GM12891 (cell line): ENCODE data around the gene TENT5C.

Experiments used
- DNase-seq: peaks from one replicate; pipeline ENCODE4 v3.0.0; 2011; ENCODE audit warnings: low spot score; ENCODE audit not compliant: insufficient read length
- FAIRE-seq: peaks from 2 replicates; lab custom pipeline; 2011; peaks lifted over from hg19 to GRCh38; lab: Jason Lieb, UNC
- PAX5 ChIP-seq: IDR thresholded peaks from 2 replicates; pipeline ENCODE4 v1.6.1; 2011; ENCODE audit warnings: low read length, moderate library complexity, mild to moderate bottlenecking; ENCODE audit not compliant: insufficient read depth, severe bottlenecking
- POLR2A ChIP-seq: IDR thresholded peaks from 2 replicates; pipeline ENCODE4 v1.6.1; 2011; ENCODE audit warnings: low read depth, low read length, control low read depth
- POLR2AphosphoS5 ChIP-seq: IDR thresholded peaks from 2 replicates; pipeline ENCODE4 v1.6.1; 2011; ENCODE audit warnings: low read depth, low read length, control low read depth
- POU2F2 ChIP-seq: IDR thresholded peaks from 2 replicates; pipeline ENCODE4 v1.6.1; 2011; ENCODE audit warnings: low read depth, mild to moderate bottlenecking, control low read depth, low read length, moderate library complexity
- SPI1 ChIP-seq: IDR thresholded peaks from 2 replicates; pipeline ENCODE4 v1.6.1; 2011; ENCODE audit warnings: low read depth, low read length, control low read depth
- TAF1 ChIP-seq: IDR thresholded peaks from 2 replicates; pipeline ENCODE4 v1.6.1; 2011; ENCODE audit warnings: low read depth, low read length, control low read depth

The TENT5C gene

DNA sequence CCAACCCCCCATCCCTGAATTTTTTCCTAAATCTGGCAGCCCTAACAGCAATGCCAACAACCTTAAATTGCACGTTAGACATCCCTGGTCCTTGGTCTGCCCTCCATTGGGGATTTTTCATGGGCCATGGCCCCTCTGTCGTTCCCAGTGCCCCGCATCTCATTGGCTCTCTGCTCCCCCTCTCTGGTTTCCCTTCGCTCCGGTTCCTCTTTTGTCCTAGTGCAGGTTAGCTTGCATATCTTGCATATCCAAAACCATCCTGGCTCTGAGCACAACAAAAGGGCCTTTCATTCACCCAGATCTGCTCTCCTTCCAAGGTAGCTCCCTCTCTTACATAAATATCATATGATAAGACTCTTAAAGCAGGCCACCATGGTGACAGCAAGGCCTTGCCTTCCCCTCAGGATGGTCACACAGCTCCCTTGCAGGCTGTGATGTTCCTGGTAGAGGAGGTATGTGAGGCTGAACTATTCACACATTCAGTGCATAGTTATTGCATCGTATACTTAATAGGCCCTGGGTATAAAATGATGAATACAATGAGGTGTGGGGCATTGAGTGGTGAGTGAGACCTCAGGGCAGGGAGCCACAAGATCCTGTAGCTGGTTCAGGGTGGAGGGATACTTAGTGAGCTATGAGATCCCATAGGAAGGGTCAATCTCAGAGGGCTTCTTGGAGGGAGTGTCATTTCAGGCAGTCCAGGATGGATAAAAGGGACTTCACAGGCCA lies 45.2 kb downstream of the TENT5C start:
- TF ChIP-seq POU2F2: no peak
- no peak for TF ChIP-seq TAF1
- TF ChIP-seq POLR2A: no peak
- TF ChIP-seq POLR2AphosphoS5: no peak
- no peak for TF ChIP-seq PAX5
- no peak for TF ChIP-seq SPI1
- DNase-seq (no peak), FAIRE-seq (no peak)

DNA sequence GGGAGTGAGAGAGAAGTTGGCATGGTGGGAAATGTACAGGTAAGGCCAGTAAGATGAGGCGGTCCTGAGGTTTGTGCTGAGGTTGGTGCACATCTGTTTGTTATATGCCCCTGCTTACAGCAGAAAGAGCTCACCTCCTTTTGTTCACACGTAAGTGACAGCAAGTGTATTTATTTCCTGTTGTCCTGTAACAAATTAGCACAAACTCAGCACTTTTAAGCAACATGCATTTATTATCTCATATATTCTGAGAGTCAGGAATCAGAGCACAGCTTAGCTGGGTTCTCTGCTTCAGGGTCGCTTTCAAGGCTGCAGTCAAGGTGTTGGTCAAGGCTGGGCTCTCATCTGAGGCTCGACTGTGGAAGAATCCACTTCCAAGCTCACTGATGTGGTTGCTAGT lies 45.8 kb downstream of the TENT5C start:
- DNase-seq (no peak), FAIRE-seq (no peak)
- no peak for TF ChIP-seq SPI1
- TF ChIP-seq POU2F2: no peak

DNA sequence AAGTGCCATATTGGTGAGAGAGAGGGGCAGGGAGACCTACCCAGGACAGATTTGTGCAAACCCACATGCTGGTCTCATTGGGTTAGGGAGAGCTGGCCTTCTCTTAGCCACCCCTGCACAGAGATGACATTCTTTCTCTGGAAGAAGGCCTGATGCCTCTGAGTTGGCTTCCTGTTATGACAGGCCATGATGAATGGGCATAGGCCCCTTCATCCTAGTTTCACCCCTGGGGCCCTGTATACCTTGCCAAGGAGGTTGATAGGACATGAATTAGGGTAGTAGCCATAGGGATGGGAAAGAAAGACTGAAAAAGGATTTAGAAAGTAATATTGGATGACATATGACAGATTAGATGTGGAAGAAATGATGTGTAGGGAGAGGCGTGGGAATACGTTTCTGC lies 46.6 kb downstream of the TENT5C start:
- no peak for DNase-seq
- no peak for FAIRE-seq
- TF ChIP-seq PAX5 (no peak), TAF1 (no peak), POU2F2 (no peak), POLR2A (no peak), SPI1 (no peak), POLR2AphosphoS5 (no peak)

DNA sequence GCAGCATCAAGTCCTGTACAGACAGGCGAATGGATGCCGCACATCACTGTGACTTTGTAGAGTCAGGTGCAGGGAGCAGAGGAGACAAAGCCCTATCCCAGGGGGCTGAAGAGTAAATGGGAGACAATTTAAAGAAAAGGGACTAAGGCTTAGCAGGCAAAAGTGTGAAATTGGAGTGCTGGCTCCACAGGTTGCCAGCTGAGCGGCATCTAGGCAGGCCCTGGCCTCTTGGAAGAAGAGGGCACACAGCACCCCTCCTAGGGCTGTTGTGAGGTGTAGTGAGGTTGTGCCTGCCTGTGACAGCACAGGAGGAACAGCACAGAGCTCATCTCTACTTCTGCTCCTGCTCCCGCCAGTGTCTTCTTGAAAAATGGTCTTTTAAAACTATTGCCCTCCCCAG lies 47.3 kb downstream of the TENT5C start:
- no peak for DNase-seq
- no peak for TF ChIP-seq TAF1
- no peak for TF ChIP-seq POLR2AphosphoS5
- no peak for TF ChIP-seq SPI1
- TF ChIP-seq PAX5: no peak
- no peak for FAIRE-seq

DNA sequence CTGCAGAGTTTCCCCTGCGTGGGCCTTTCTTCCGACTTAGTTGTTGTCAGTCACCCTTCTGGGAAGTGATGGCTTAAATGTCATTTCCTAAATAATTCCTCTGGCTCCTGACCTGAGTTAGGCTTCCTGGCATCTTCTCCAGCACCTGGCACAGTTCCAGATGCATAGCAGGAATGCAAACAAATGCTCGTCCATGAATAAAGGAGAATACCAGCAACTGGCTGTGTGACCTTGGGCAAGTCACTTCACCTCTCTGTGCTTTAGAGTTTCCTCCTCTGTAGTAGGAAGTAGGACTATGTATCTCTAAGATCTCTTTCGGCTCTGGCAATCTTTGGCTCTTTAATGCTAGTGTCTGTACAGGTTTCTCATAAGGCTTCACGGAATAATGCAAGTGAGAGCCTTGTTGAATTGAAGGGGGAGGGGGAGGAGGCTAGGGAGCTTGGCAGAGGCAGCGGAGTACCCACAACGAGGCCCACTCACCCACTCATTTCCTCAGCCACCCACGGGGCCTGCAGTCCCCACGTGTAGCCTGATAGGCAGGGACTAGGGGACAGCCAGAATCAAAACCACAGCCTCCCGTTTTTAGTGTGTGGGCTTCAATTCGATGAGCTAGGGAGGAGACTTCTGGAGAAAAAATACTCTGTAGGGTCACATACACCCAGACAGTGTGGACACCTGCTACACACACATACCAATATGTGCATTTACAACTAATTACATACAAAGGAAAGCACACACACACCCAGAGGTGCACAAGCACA lies 48.1 kb downstream of the TENT5C start:
- DNase-seq (no peak), FAIRE-seq (no peak)
- TF ChIP-seq PAX5 (no peak), POU2F2 (no peak), POLR2AphosphoS5 (no peak), TAF1 (no peak)

DNA sequence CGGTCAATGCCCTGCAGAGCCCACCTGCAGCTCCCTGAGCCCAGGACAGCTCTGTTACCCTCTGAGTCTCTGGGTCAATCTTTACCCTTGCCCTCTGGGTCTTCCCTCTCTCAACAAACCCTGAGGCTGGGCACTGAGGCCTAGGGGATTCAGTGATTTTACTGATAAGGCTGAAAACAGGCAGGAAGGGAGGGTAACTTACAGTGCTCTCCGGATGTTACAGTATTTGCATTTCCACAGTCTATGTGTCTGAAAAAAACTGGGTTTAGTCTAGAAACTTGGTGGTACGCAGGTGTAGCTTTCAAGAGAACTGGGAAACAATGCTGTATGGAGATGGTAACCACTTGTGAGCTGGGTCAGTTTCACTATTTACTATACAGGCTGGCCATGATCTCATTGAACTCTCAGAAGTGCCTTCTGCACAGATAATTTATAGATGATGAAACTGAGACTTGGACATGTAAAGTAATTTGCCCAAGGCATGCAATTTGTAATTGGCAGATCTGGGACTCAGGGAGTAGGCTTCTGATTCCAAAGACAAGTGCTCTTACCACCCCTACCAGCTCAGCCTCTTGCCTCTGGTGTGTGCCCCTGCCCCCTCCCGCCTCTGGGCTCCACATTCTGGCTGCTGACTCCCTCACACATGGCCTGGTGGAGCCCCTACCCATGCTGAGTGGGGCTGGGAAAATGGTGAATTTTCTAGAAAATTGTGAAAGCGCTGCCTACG lies 48.8 kb downstream of the TENT5C start:
- FAIRE-seq: peak; percentile 93
- TF ChIP-seq POU2F2: peak; percentile 82
- TF ChIP-seq POLR2AphosphoS5: no peak
- peak; percentile 80 for TF ChIP-seq SPI1

DNA sequence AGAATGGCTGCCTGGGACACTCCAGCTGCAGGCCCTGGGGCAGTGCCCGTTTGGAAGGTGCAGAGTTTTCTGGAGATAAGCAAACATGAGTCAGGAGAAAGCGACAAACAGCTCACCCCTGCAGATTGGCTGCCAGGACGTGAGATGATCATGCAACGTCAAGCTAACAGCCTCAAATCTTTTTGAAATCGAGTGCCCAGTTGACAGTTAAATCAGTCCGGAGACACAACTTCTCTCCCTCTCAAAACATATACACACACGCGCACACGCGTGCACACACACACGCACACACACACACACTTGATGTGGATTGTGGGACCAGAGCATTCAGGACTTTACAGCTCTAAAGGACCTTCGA lies 49.4 kb downstream of the TENT5C start:
- FAIRE-seq: no peak
- TF ChIP-seq SPI1 (no peak), POU2F2 (no peak), PAX5 (no peak), POLR2AphosphoS5 (no peak)
- DNase-seq: no peak

More for the DNA sequence above, 48.8 kb downstream of the TENT5C start:
- DNase-seq: no peak

DNA sequence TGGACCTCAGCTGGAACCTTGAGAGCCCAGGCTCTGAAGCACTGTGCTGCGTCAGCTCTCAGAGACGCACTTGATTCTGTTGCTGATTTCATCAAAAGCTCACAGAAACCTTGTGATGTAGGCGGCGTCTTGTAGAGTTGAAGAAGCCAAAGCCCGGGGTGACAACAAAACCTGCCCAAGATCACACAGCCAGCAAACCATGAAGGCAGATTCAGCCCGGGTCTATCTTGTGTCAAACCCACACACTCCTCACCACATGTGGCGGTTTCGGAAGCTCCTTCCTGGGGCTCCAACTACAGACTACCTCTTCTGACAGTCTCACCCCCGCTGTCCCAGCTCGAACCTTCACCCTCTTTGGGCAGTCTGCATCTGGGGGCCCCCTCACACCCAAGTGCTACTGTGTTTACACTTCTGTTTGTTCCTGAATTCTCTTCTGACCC lies 50.4 kb downstream of the TENT5C start:
- DNase-seq: no peak
- peak; percentile 78 for FAIRE-seq
- TF ChIP-seq PAX5 (peak; percentile 18), SPI1 (no peak), POU2F2 (peak; percentile 67; the same call in 1 of the 2 replicates)

DNA sequence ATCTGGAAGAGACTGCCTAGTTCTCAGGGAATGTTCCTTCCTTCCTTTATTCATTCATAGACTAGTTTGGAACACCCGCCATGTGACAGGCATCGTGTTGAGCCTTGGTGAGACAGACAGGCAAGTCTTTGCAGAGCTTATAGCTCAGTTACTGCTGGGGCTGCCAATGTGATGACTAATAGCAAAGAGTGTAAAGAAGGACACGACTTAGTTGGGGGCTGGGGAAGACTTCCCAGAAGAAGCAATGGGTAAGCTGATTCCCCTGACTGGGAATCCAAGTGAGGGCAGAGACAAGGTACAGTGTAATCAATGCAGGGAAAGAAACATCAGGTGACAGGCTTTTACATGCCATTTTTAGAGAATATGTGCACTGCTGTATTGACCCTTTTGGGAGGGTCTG lies 51.2 kb downstream of the TENT5C start:
- FAIRE-seq (no peak), DNase-seq (no peak)
- no peak for TF ChIP-seq PAX5
- TF ChIP-seq POLR2AphosphoS5: no peak
- TF ChIP-seq TAF1: no peak
- TF ChIP-seq SPI1: no peak
- TF ChIP-seq POU2F2: no peak
- TF ChIP-seq POLR2A: no peak
